Esophagus squamous epithelium (tissue), 4 donors: Measurements from ENCODE around the gene PRR14.

Experiments
- POLR2A ChIP-seq, 4 donors: fragments of 450-650 bp; IDR thresholded peaks; one replicate each; pipeline ENCODE4 v1.6.1; 2017; ENCODE audit warnings: antibody characterized with exemption in 4 of 4, mild to moderate bottlenecking in 4 of 4, moderate library complexity in 3 of 4
- TF ChIP-seq, protein P1 (sequence below), 6 experiments: fragments of 450-650 bp in 4 of 6; fragments of 200-600 bp in 2 of 6; sonication (generic) in 2 of 6; IDR thresholded peaks; one replicate each; pipeline ENCODE4 v1.5.1; 2016 to 2019; ENCODE audit warnings: antibody characterized with exemption in 6 of 6, mild to moderate bottlenecking in 4 of 6, moderate library complexity in 4 of 6

- TF ChIP-seq, protein P1, sequence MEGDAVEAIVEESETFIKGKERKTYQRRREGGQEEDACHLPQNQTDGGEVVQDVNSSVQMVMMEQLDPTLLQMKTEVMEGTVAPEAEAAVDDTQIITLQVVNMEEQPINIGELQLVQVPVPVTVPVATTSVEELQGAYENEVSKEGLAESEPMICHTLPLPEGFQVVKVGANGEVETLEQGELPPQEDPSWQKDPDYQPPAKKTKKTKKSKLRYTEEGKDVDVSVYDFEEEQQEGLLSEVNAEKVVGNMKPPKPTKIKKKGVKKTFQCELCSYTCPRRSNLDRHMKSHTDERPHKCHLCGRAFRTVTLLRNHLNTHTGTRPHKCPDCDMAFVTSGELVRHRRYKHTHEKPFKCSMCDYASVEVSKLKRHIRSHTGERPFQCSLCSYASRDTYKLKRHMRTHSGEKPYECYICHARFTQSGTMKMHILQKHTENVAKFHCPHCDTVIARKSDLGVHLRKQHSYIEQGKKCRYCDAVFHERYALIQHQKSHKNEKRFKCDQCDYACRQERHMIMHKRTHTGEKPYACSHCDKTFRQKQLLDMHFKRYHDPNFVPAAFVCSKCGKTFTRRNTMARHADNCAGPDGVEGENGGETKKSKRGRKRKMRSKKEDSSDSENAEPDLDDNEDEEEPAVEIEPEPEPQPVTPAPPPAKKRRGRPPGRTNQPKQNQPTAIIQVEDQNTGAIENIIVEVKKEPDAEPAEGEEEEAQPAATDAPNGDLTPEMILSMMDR (IDR thresholded peaks at IDR 0.05), result no peak
- no peak for TF ChIP-seq POLR2A (IDR thresholded peaks at IDR 0.05)
Measured at GRCh38 chr16:30656388-30656787, 5.6 kb downstream of the PRR14 start.
